K562 (cell line): ENCODE measurements around the gene LIMCH1. TPM values are rescaled to one million over a fixed set of nuclear protein-coding genes. Genes with fewer than 3 reads are reported as not detected.

Experiments used
- ATAC-seq: fragments of 200-7000 bp; cut with Tn5 transposase; 3 replicates; pipeline ENCODE4 v1.9.1; 2020; ENCODE audit warnings: moderate library complexity
- BruUV-seq: library from RNA; stranded (reverse); fragments of 400-500 nt; replicated peaks from 2 replicates; lab custom pipeline; 2021; lab: Mats Ljungman, UMichigan
- CTCF ChIA-PET: fragments of 300-600 bp; formaldehyde crosslinking; extraction: SDS; loops from one replicate; lab custom pipeline; 2021; ENCODE audit warnings: low intra/inter-chr PET ratio; lab: Yijun Ruan, JAX
- POLR2A ChIA-PET: fragments of 300-600, 350-650 bp; sonication (Branson Sonifier 250); formaldehyde crosslinking; extraction: SDS; loops from one replicate; lab custom pipeline; 2021; ENCODE audit warnings: antibody characterized with exemption, inconsistent platforms; lab: Yijun Ruan, JAX
- DNase-seq, 4 experiments: peaks; one replicate each; pipeline versions ENCODE4 v3.0.0 to v3.0.0-alpha.2; 2011 to 2018; ENCODE audit warnings: low spot score in 3 of 4, mixed read lengths in 3 of 4; ENCODE audit errors: extremely low read depth in 1 of 4
- FAIRE-seq: peaks from 2 replicates; lab custom pipeline; 2011; peaks lifted over from hg19 to GRCh38; lab: Jason Lieb, UNC
- H2AFZ ChIP-seq: 2 replicates; pipeline ENCODE4 v1.6.0; 2011; ENCODE audit warnings: low read depth, low read length, control low read depth, inconsistent platforms
- H3K27ac ChIP-seq: fragments of 200-600 bp; 3 replicates; pipeline ENCODE4 v1.8.0; 2011; ENCODE audit warnings: low read depth, mild to moderate bottlenecking, control low read depth, inconsistent platforms, low read length, moderate library complexity, mixed read lengths; ENCODE audit errors: extremely low read depth
- H3K27me3 ChIP-seq, 2 experiments: fragments of 300-600 bp in 1 of 2; 2 replicates in 1 of 2; 3 replicates in 1 of 2; pipeline versions ENCODE4 v1.6.0 to v1.8.0; 2011; ENCODE audit warnings: inconsistent platforms in 2 of 2, low read length in 2 of 2, mild to moderate bottlenecking in 1 of 2, mixed read lengths in 1 of 2, moderate library complexity in 1 of 2; ENCODE audit not compliant: control insufficient read depth in 2 of 2, insufficient read depth in 2 of 2
- H3K36me3 ChIP-seq: fragments of 300-600 bp; 3 replicates; pipeline ENCODE4 v1.8.0; 2011; ENCODE audit warnings: mild to moderate bottlenecking, low read length, inconsistent platforms; ENCODE audit not compliant: control insufficient read depth, insufficient read depth
- H3K4me1 ChIP-seq, 2 experiments: fragments of 200-600 bp in 1 of 2; replicated peaks in 1 of 2; 2 replicates in 1 of 2; 3 replicates in 1 of 2; pipeline versions ENCODE4 v1.5.1 to v1.8.0; 2011; ENCODE audit warnings: inconsistent platforms in 2 of 2, low read length in 2 of 2, mild to moderate bottlenecking in 1 of 2, mixed read lengths in 1 of 2, moderate library complexity in 1 of 2; ENCODE audit not compliant: control insufficient read depth in 2 of 2, insufficient read depth in 2 of 2
- H3K4me2 ChIP-seq: 2 replicates; pipeline ENCODE4 v1.6.1; 2011; ENCODE audit warnings: low read length, control low read depth, inconsistent platforms, mixed read lengths; ENCODE audit not compliant: insufficient read depth
- H3K4me3 ChIP-seq: fragments of 200-600 bp; sonication (generic), shearing (Covaris generic); 2 replicates; pipeline ENCODE4 v1.5.1; 2016; ENCODE audit warnings: control low read depth, inconsistent platforms
- H3K79me2 ChIP-seq: fragments of 200-600 bp; 3 replicates; pipeline ENCODE4 v1.8.0; 2011; ENCODE audit warnings: low read length, inconsistent platforms; ENCODE audit not compliant: control insufficient read depth, insufficient read depth
- H3K9ac ChIP-seq, 2 experiments: 2 replicates each; pipeline versions ENCODE4 v1.6.0 to v1.6.1; 2011; ENCODE audit warnings: low read depth in 2 of 2, low read length in 2 of 2, control low read depth in 1 of 2, inconsistent platforms in 1 of 2, mild to moderate bottlenecking in 1 of 2, mixed read lengths in 1 of 2; ENCODE audit not compliant: insufficient read depth in 1 of 2
- H3K9me1 ChIP-seq: one replicate; pipeline ENCODE4 v1.6.0; 2011; ENCODE audit warnings: inconsistent platforms, mild to moderate bottlenecking, low read length, moderate library complexity; ENCODE audit not compliant: control insufficient read depth, insufficient read depth
- H3K9me3 ChIP-seq: replicated peaks from 2 replicates; pipeline ENCODE4 v1.5.1; 2011; ENCODE audit warnings: low read depth, low read length, inconsistent platforms; ENCODE audit not compliant: control insufficient read depth, insufficient read depth
- H4K20me1 ChIP-seq: replicated peaks from 2 replicates; pipeline ENCODE4 v1.6.1; 2011; ENCODE audit warnings: low read length, inconsistent platforms, mixed read lengths; ENCODE audit not compliant: control insufficient read depth, insufficient read depth
- FOXK2 ChIP-seq, 2 experiments: fragments of 450-650 bp; IDR thresholded peaks in 1 of 2; conservative IDR thresholded peaks in 1 of 2; 2 replicates each; pipeline ENCODE4 v1.6.1; 2016; ENCODE audit warnings: low read depth in 2 of 2, mild to moderate bottlenecking in 1 of 2
- KAT8 ChIP-seq: fragments of 450-650 bp; IDR thresholded peaks from 2 replicates; pipeline ENCODE4 v1.6.1; 2016; ENCODE audit warnings: low read depth, mild to moderate bottlenecking
- RREB1 ChIP-seq: fragments of 250-450 bp; sonication (Bioruptor Pico); IDR thresholded peaks from 2 replicates; pipeline ENCODE4 v1.4.0; 2020
- SLC30A9 ChIP-seq: fragments of 250-450 bp; sonication (Bioruptor Pico); IDR thresholded peaks from 2 replicates; pipeline ENCODE4 v1.8.0; 2022; ENCODE audit warnings: mild to moderate bottlenecking, moderate library complexity
- TCF7 ChIP-seq: sonication (generic); IDR thresholded peaks from 2 replicates; pipeline ENCODE4 v1.6.1; 2016; ENCODE audit warnings: antibody characterized with exemption, borderline replicate concordance
- WGBS: fragments of 100-300 bp; shearing (Covaris generic); methylation state at CpG from one replicate; pipeline ENCODE4 v1.1.6; 2016; ENCODE audit warnings: low coverage, mixed read lengths; ENCODE audit not compliant: insufficient coverage; ENCODE audit errors: missing lambda C conversion rate; 5-methylcytosine and 5-hydroxymethylcytosine counted together
- in situ Hi-C: fragments of 300-500 bp; cut with MboI; formaldehyde crosslinking; loops from 4 replicates; pipeline ENCODE4 v1.15.0; 2018; ENCODE audit warnings: inconsistent platforms, mixed read lengths
- intact Hi-C: fragments of 100-400 bp; cut with micrococcal nuclease; formaldehyde crosslinking; loops from 2 replicates; pipeline ENCODE4 v1.14.2; 2022
- polyA plus RNA-seq, 8 experiments: library from polyadenylated mRNA; depleted of rRNA in 4 of 8; stranded (reverse) in 5 of 8; unstranded in 3 of 8; fragments of >200 nt; fragmentation: Nextera tagmentation in 2 of 8; fragmentation: Illumina TruSeq in 1 of 8; extraction: Ambion mirVana in 2 of 8; extraction: Trizol in 1 of 8; gene quantifications; 2 replicates each; pipeline versions ENCODE4 v1.2.1 to v1.2.3, GENCODE V29; 2011 to 2014; ENCODE audit warnings: inconsistent platforms in 1 of 8, missing spikeins in 1 of 8
- total RNA-seq, 7 experiments: library from RNA; depleted of rRNA in 6 of 7; stranded (reverse); fragments of >200 nt in 6 of 7; fragmentation: Illumina TruSeq in 2 of 7; extraction: Trizol in 2 of 7; gene quantifications; 2 replicates each; pipeline versions ENCODE4 v1.2.1 to v1.2.3, GENCODE V29; 2011 to 2021; ENCODE audit warnings: low replicate concordance in 1 of 7

LIMCH1 gene
- total and polyA plus RNA-seq, 9 of the 15 experiments (the other 6 are each of a cell fraction or from before 2014, with no cell fraction given), result 0.35 TPM; not detected in 8

- POLR2A ChIA-PET, result interaction anchor here (0.6 kb wide), 1 partner anchor 142 kb away, joined by 3 read pairs; no protein-coding TSS in a partner anchor
- DNase-seq (no peak), ATAC-seq (no peak), FAIRE-seq (no peak)
- Histone ChIP-seq H3K27ac (no peak overlapping the region), H3K4me2 (no peak overlapping the region), H3K9me3 (no peaks in the 10 kb centered on the region), H3K4me1 (no peaks in the 10 kb centered on the region), H3K36me3 (no peaks in the 10 kb centered on the region), H3K27me3 (no peaks in the 10 kb centered on the region), H2AFZ (no peak overlapping the region), H4K20me1 (no peaks in the 10 kb centered on the region), H3K79me2 (no peaks in the 10 kb centered on the region), H3K9ac (no peak overlapping the region), H3K9me1 (no peaks in the 10 kb centered on the region), H3K4me3 (no peak overlapping the region)
- intact Hi-C loops, result no loop called here
- in situ Hi-C loops, result loop anchor here (25.0 kb wide), 1 partner anchor 824 kb away; no protein-coding TSS in a partner anchor
- 0% methylated on average over 5 of the region's 5 CpGs for WGBS
- BruUV-seq, result no TSS peak
- CTCF ChIA-PET, result no interaction called here
- TF ChIP-seq FOXK2 (conservative IDR thresholded peaks at IDR 0.05 in 1 of 2, IDR thresholded peaks at IDR 0.05 in 1 of 2; ENCODE audit: low read depth in 2 of 2) (no peak), KAT8 (no peak), TCF7 (no peak), SLC30A9 (CRISPR knock-in tag) (no peak), RREB1 (no peak)
Measured at GRCh38 chr4:41687971-41688370, 150.0 kb downstream of the LIMCH1 start.
